Loucy (cell line): ENCODE measurements around the gene F12.

Source experiments
- H2AFZ ChIP-seq: fragments of 200-600 bp; sonication (generic); 2 replicates; pipeline ENCODE4 v1.6.0; 2016; ENCODE audit warnings: antibody characterized with exemption, mild to moderate bottlenecking, low read length, moderate library complexity
- H3F3A ChIP-seq: fragments of 200-600 bp; 2 replicates; pipeline ENCODE4 v1.6.0; 2016; ENCODE audit warnings: antibody characterized with exemption, low read depth, mild to moderate bottlenecking
- H3K27me3 ChIP-seq: fragments of 200-600 bp; sonication (generic); 2 replicates; pipeline ENCODE4 v1.6.1; 2014; ENCODE audit warnings: low read length, mild to moderate bottlenecking; ENCODE audit not compliant: insufficient read depth, poor library complexity, severe bottlenecking
- H3K36me3 ChIP-seq: fragments of 200-600 bp; sonication (generic); 2 replicates; pipeline ENCODE4 v1.6.1; 2016; ENCODE audit warnings: low read length; ENCODE audit not compliant: insufficient read depth
- H3K4me1 ChIP-seq: fragments of 200-600 bp; sonication (generic); 2 replicates; pipeline ENCODE4 v1.5.1; 2014; ENCODE audit warnings: low read length, mild to moderate bottlenecking; ENCODE audit not compliant: insufficient read depth, poor library complexity, severe bottlenecking
- H3K4me2 ChIP-seq: fragments of 200-600 bp; sonication (generic); 2 replicates; pipeline ENCODE4 v1.6.0; 2014; ENCODE audit warnings: antibody characterized with exemption, low read length, low read depth, mild to moderate bottlenecking; ENCODE audit not compliant: poor library complexity, severe bottlenecking
- H3K4me3 ChIP-seq: fragments of 200-600 bp; sonication (generic); 2 replicates; pipeline ENCODE4 v1.5.1; 2014; ENCODE audit warnings: low read length, mild to moderate bottlenecking, mixed read lengths; ENCODE audit not compliant: poor library complexity, severe bottlenecking
- H3K79me2 ChIP-seq: fragments of 200-600 bp; sonication (generic); 2 replicates; pipeline ENCODE4 v1.6.1; 2014; ENCODE audit warnings: low read length; ENCODE audit not compliant: insufficient read depth
- H3K9ac ChIP-seq: fragments of 200-600 bp; sonication (generic); 2 replicates; pipeline ENCODE4 v1.6.0; 2014; ENCODE audit warnings: mild to moderate bottlenecking, low read depth, low read length, moderate library complexity; ENCODE audit not compliant: poor library complexity, severe bottlenecking
- H3K9me2 ChIP-seq: fragments of 200-600 bp; sonication (generic); replicated peaks from 2 replicates; pipeline ENCODE4 v1.6.1; 2016; ENCODE audit warnings: low read depth, low read length, mixed read lengths
- H3K9me3 ChIP-seq: fragments of 200-600 bp; sonication (generic); 2 replicates; pipeline ENCODE4 v1.6.1; 2014; ENCODE audit warnings: mild to moderate bottlenecking, antibody characterized with exemption, low read length, low read depth; ENCODE audit not compliant: insufficient read depth
- H4K20me1 ChIP-seq: fragments of 200-600 bp; sonication (generic); 2 replicates; pipeline ENCODE4 v1.6.0; 2014; ENCODE audit warnings: antibody characterized with exemption, low read length, mild to moderate bottlenecking; ENCODE audit not compliant: insufficient read depth, poor library complexity, severe bottlenecking
- EZH2phosphoT487 ChIP-seq: fragments of 200-600 bp; IDR thresholded peaks from 2 replicates; pipeline ENCODE4 v1.6.1; 2018; ENCODE audit warnings: antibody characterized with exemption, mild to moderate bottlenecking, moderate library complexity, borderline replicate concordance
- TF ChIP-seq, protein P1 (sequence below): fragments of 200-600 bp; sonication (generic); conservative IDR thresholded peaks from 2 replicates; pipeline ENCODE4 v1.5.1; 2014; ENCODE audit warnings: mild to moderate bottlenecking, antibody characterized with exemption, low read length

Gene F12

DNA sequence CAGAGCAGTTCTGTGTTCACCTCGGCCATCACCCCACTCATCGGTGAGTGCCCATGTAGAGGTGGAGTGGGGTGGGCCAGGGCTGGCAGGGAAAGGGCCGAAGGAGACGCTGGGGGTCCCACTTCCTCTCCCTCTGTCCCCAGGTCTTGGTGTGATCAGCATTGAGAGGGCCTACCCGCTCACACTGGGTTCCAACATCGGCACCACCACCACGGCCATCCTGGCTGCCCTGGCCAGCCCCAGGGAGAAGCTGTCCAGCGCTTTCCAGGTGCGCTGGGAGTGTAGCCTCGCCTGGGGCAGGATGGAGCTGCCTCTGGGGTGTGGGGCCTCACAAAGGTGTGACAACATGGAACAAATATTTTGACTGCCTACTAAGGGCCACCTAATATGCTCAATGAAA, 12.6 kb downstream of the F12 start:
- Histone ChIP-seq H3K9me3 (no peaks in the 10 kb centered on the region), H3K4me1 (peaks cover 2% of the 10 kb centered on the region), H2AFZ (no peak overlapping the region), H3K4me3 (no peak overlapping the region), H3K36me3 (no peaks in the 10 kb centered on the region), H3K9ac (no peak overlapping the region), H3K9me2 (no peaks in the 10 kb centered on the region), H3K79me2 (no peaks in the 10 kb centered on the region), H3K4me2 (no peak overlapping the region), H3K27me3 (no peaks in the 10 kb centered on the region), H4K20me1 (no peaks in the 10 kb centered on the region), H3F3A (no peaks in the 10 kb centered on the region)
- no peak for TF ChIP-seq EZH2phosphoT487
- TF ChIP-seq, protein P1, sequence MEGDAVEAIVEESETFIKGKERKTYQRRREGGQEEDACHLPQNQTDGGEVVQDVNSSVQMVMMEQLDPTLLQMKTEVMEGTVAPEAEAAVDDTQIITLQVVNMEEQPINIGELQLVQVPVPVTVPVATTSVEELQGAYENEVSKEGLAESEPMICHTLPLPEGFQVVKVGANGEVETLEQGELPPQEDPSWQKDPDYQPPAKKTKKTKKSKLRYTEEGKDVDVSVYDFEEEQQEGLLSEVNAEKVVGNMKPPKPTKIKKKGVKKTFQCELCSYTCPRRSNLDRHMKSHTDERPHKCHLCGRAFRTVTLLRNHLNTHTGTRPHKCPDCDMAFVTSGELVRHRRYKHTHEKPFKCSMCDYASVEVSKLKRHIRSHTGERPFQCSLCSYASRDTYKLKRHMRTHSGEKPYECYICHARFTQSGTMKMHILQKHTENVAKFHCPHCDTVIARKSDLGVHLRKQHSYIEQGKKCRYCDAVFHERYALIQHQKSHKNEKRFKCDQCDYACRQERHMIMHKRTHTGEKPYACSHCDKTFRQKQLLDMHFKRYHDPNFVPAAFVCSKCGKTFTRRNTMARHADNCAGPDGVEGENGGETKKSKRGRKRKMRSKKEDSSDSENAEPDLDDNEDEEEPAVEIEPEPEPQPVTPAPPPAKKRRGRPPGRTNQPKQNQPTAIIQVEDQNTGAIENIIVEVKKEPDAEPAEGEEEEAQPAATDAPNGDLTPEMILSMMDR, result no peak

DNA sequence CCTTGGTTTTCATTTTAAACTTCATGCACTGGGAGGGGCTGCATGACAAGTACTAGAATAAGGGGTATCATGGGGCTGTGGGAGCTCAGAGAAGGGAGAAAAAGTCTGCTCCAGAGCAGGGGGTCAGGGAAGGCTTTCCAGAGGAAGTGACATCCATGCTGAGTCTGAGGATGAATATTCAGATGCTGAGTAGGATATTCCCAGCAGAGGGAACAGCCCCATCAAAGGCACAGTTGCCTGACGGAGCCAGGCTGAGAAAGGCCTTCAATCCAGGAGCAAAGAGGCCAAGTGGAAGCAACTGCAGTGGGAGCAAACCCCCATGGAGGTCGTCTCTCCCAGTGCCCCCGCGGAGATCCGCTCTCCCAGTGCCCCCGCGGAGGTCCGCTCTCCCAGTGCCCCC, 13.3 kb downstream of the F12 start:
- no peak for TF ChIP-seq EZH2phosphoT487
- TF ChIP-seq, protein P1, result no peak

DNA sequence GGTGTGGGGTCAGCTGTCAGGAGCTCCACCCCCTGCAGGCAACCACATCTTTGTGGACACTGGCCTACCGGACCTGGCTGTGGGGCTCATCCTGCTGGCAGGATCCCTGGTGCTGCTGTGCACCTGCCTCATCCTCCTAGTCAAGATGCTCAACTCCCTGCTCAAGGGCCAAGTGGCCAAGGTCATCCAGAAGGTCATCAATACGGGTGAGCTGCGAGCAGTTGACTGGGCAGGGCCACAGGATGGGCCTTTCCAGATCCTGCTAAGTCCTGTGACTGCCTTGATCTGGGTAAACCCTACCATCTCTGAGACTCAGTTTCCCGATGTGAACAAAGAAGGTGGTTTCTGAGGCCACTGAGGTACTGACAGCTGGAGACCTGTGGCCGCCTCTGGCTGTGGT, 15.4 kb downstream of the F12 start:
- H3K4me2 ChIP-seq, result no peak overlapping the region
- H3K79me2 ChIP-seq, result no peaks in the 10 kb centered on the region
- no peak overlapping the region for H3K9ac ChIP-seq
- no peaks in the 10 kb centered on the region for H3K9me2 ChIP-seq
- H3K27me3 ChIP-seq, result no peaks in the 10 kb centered on the region
- no peaks in the 10 kb centered on the region for H4K20me1 ChIP-seq
- peaks cover 16% of the 10 kb centered on the region for H3K4me1 ChIP-seq
- H2AFZ ChIP-seq, result no peak overlapping the region
- no peak overlapping the region for H3K4me3 ChIP-seq
- no peaks in the 10 kb centered on the region for H3K36me3 ChIP-seq
- TF ChIP-seq, protein P1, result no peak
- no peak for TF ChIP-seq EZH2phosphoT487
- H3K9me3 ChIP-seq, result no peaks in the 10 kb centered on the region
- H3F3A ChIP-seq, result no peaks in the 10 kb centered on the region

More for the DNA sequence above, 13.3 kb downstream of the F12 start:
- Histone ChIP-seq H2AFZ (no peak overlapping the region), H3K27me3 (no peaks in the 10 kb centered on the region), H3K4me1 (peaks cover 2% of the 10 kb centered on the region), H3K36me3 (no peaks in the 10 kb centered on the region), H3K9me2 (no peaks in the 10 kb centered on the region), H3K9ac (no peak overlapping the region), H3K79me2 (no peaks in the 10 kb centered on the region), H4K20me1 (no peaks in the 10 kb centered on the region), H3K4me3 (no peak overlapping the region), H3K9me3 (no peaks in the 10 kb centered on the region), H3F3A (no peaks in the 10 kb centered on the region), H3K4me2 (no peak overlapping the region)
